Measurements from ENCODE around the gene LIN7B. TPM values are rescaled to one million over a fixed set of nuclear protein-coding genes. Genes with fewer than 3 reads are reported as not detected.

LIN7B gene
- total and polyA plus RNA-seq, 2 of the 13 experiments (the other 11 are each of a cell fraction or from before 2014, with no cell fraction given), result 5.3 to 7.6 TPM

GRCh38 chr19:49119411-49120324, 5.5 kb downstream of the LIN7B start, which contains the start of gene PPFIA3 (continued):
- TF ChIP-seq ZNF407 (CRISPR knock-in tag; IDR thresholded peaks at IDR 0.05; ENCODE audit: not compliant biosample characterization) (no peak), ARNT2 (CRISPR knock-in tag; IDR thresholded peaks at IDR 0.05; ENCODE audit: low read depth) (peak; percentile 84), ATF5 (CRISPR knock-in tag; IDR thresholded peaks at IDR 0.05; ENCODE audit: low read depth) (no peak), HOXD1 (CRISPR knock-in tag; IDR thresholded peaks at IDR 0.05) (peak; percentile 80; the same call in 1 of the 2 replicates), BCL6 (CRISPR knock-in tag; IDR thresholded peaks at IDR 0.05) (peak; percentile 48; the same call in 1 of the 2 replicates), MLX (CRISPR knock-in tag; IDR thresholded peaks at IDR 0.05) (no peak; the same call in 1 of the 2 replicates), FOXO4 (CRISPR knock-in tag; conservative IDR thresholded peaks at IDR 0.05) (no peak), CREB3 (CRISPR knock-in tag; IDR thresholded peaks at IDR 0.05) (no peak), ZBTB14 (CRISPR knock-in tag; IDR thresholded peaks at IDR 0.05) (no peak), SATB2 (CRISPR knock-in tag; IDR thresholded peaks at IDR 0.05) (no peak), ZNF451 (CRISPR knock-in tag; IDR thresholded peaks at IDR 0.05) (no peak; the same call in 1 of the 2 replicates), ZNF577 (CRISPR knock-in tag; IDR thresholded peaks at IDR 0.05; ENCODE audit: borderline replicate concordance, low read depth) (no peak), IKZF5 (CRISPR knock-in tag; IDR thresholded peaks at IDR 0.05) (peak; percentile 63)

Measured in HepG2 (cell line).